GM21786 (cell line): ENCODE results near the gene ACO1.
A peak's percentile ranks its signal among the peaks of the same experiment; 100 is the strongest.
"Not testable (repeated sequence)": the region's sequence is repeated elsewhere in the genome, so short reads cannot be mapped to it uniquely, and the experiment has no call there.

ENCODE experiments used
- ATAC-seq: cut with Tn5 transposase; IDR thresholded peaks from one replicate; pipeline ENCODE4 v1.9.1; 2021; ENCODE audit not compliant: unreplicated experiment

ACO1 gene

DNA sequence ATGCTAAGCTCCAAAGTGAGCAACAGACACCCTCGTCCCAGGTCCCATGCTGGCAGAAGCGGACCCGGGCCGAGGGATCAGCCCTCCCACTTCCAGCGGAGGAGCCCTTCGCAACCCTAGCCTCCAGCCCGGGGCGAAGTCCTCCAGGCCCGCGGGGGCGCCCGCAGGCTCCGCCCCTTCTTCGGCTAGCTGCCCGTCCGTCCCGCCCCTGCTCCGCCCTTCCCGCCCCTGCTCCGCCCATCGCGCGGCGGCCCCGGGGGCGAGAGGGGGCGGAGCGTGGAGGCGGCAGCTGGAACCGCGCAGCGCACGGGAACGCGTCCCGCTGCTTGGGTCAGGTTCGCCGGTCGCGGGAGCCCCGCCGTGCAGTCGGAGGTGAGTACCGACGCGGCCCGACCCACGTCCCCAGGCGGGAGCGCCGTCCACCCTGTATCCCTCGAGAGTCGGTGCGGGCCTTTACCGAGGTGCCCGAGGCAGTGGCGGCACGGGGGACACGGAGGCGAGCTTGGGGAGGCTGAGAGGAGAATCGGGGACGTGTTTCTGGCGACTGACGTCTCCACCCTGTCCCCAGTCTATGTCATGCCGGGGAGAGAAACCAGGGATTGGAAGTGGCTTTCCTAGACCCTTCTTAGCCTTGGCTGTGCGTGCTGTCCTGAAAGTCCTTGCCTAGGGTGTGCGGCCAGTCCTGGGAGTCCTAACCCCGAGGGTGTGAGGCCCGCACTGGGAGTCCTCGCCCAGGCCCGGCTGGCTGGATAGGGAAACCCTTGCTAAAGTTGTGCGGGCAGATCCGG, at the start of gene ACO1:
Gene ACO1 (plus strand): TSS at position 280 of the 788 bp plus-strand sequence. CDS start 20,864 bp downstream, outside the sequence.
- ATAC-seq: peak; percentile 95

- ATAC-seq: no peak
Observed at GRCh38 chr9:32334916-32335895, 49.2 kb upstream of the ACO1 start.

DNA sequence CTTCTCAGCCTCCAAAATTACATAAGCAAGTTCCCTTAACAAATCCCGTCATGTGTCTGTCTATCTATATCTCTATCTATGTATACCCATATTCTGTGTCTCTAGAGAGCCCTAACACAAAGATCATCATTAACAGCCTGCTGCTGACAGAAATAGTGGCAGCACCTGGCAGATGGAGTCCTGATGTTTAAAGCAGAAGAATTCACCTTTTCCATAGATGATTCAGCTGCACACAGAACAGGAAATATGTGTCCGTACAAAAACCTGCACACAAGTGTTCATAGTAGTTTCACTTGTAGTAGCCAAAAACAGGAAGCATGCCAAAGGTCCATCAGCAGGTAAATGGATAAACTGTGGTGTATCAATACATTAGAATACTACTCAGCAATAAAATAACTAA, 45.0 kb upstream of the ACO1 start:
- peak; percentile 59 for ATAC-seq

- ATAC-seq: no peak
Observed at GRCh38 chr9:32340361-32340760, 44.1 kb upstream of the ACO1 start.

- ATAC-seq: peak; percentile 57
Observed at GRCh38 chr9:32344551-32345182, 39.8 kb upstream of the ACO1 start.

GRCh38 chr9:32345243-32345642, 39.2 kb upstream of the ACO1 start:
- ATAC-seq: no peak

DNA sequence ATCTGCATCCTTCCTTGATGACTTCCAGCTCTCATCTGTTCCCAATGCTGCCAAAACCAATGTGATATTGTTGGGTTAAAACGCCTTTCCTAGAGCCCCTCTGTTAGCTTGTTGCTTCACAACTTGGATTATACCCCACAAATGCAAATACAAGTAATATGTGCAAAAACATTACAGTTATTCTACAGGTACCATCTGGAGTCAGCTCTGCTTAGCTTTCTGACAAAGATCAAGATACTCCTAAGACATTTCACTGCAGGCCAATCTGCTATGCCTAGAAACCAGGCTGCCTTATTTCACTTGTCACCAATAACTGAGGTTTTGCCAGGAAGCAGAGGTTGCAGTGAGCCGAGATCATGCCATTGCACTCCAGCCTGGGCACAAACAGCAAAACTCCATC, 36.9 kb upstream of the ACO1 start:
- ATAC-seq: no peak

- ATAC-seq: no peak
Observed at GRCh38 chr9:32348106-32348695, 36.2 kb upstream of the ACO1 start.

GRCh38 chr9:32349013-32349412, 35.4 kb upstream of the ACO1 start:
- no peak for ATAC-seq

DNA sequence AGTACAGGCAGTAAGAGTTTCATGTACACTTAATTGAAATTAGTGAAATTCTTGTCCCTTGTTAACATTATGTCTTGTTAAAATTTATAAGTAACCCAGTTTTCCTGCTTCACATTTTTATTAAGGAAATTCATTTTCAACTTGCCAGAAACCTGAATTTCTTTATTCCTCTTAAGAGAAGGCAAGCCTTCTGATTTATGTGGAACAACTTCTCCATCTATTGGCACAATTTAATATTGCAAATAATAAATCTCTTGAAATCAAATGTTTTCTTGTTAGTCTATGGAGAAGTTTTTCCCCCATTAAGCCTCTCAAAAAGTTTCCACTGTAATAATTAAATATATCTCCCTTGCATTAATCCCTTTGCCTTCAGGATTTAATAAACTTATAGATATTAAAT, 33.8 kb upstream of the ACO1 start:
- no peak for ATAC-seq

DNA sequence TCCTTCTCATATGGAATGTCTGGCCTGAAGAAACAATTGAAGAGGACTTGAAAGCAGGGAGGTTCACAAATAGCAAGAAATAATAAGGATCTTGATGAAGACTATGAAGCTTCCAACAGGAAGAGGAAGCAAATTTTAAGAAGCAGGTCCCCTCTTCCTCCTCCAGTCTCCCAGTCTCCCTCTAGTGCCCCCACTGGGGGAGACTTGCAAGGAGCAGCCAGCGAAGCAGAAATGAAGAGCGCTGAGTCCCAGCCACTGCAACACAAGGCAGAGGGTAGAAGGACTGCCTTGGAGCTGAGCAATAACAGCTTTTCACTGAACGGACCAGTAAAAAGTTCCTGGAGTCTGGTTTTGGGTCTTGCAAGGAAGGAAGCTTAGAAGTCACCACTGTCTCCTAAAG, 32.6 kb upstream of the ACO1 start:
- no peak for ATAC-seq

DNA sequence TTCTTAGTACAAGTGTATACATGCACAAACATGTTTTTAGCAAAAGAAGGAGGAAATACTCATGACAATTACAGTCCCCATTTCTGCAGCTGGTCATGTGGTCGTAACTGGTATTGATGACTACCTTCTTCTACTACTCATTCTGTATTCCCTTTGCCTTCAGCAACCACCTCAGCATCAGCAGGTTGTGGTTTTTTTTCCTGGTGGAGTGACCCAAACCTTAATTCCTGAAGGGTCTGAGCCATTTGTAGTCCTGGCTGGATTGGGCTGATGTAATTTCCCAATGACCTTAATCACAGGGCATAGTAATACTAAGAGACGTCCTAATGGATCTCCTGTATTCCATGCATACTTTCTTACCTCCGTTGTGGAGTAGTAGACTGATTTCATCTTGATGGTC, 31.0 kb upstream of the ACO1 start:
- ATAC-seq: not testable (repeated sequence)

GRCh38 chr9:32359452-32359851, 25.0 kb upstream of the ACO1 start:
- no peak for ATAC-seq

GRCh38 chr9:32360983-32361673, 23.3 kb upstream of the ACO1 start:
- no peak for ATAC-seq

GRCh38 chr9:32371279-32371678, 13.2 kb upstream of the ACO1 start:
- ATAC-seq: no peak

GRCh38 chr9:32371679-32372078, 12.8 kb upstream of the ACO1 start:
- no peak for ATAC-seq

GRCh38 chr9:32376285-32376684, 8.2 kb upstream of the ACO1 start:
- ATAC-seq: no peak

DNA sequence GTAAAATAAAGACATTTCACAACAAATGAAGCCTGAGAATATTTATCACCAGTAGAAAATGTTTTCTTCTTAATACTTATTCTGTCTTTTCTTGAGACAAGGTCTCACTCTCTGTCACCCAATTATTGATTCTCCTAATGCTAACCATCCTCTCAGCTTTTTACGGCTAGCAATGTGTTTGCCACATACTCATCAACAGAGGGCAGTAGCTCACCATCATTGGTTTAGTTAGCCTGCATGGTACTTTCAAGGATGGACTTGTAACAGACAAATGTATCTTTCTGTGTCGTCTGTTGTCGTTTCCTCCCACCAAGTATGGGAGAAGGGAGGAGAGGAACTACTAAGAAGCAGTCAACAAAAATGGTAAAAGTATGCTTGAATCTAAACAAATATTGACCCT, 5.9 kb upstream of the ACO1 start:
- peak; percentile 79 for ATAC-seq

DNA sequence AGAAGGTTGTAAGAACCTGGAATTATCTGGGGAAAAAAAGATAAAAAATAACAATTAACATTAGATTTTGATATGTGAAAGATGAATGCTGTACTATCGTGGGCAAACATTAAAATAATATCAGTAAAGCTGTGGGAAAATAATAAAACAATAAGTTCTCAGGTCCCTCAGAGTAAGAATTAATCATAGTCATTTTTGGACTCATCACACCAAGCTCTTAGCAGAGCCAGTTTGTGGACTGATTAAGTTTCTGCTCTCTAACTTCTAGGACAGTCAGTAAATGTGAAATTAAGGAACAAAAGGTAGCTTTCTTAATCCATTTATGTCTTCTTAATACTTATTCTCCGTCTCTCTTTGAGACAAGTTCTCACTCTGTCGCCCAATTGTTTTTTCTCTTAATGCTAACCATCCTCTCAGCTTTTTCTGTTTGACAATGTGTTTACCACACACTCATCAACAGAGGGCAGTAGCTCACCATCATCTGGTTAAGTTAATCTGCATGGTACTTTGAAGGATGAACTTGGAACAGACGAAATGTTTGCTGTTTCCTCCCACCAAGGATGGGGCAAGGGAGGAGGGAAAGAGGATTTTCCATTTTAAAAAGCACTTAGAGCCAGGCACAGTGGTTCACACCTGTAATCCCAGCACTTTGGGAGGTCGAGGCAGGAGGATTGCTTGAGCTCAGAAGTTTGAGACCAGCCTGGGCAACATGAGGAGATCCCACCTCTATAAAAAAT, 5.3 kb upstream of the ACO1 start:
- ATAC-seq: peak; percentile 82

GRCh38 chr9:32380944-32381343, 3.5 kb upstream of the ACO1 start:
- no peak for ATAC-seq
